HEK293 (cell line): ENCODE results near the gene RAP2A.

Experiments
- CTCF ChIP-seq: fragments of 450-650 bp; formaldehyde crosslinking; IDR thresholded peaks from 2 replicates; pipeline ENCODE4 v1.5.1; 2016; ENCODE audit warnings: missing biosample characterization, missing genetic modification characterization
- REPIN1 ChIP-seq: fragments of 450-650 bp; formaldehyde crosslinking; IDR thresholded peaks from 2 replicates; pipeline ENCODE4 v1.5.1; 2017; ENCODE audit warnings: missing biosample characterization, missing genetic modification characterization, low read depth
- ZNF335 ChIP-seq: fragments of 450-650 bp; formaldehyde crosslinking; conservative IDR thresholded peaks from 2 replicates; pipeline ENCODE4 v1.5.1; 2016; ENCODE audit warnings: missing biosample characterization, missing genetic modification characterization
- ZNF449 ChIP-seq: fragments of 450-650 bp; formaldehyde crosslinking; IDR thresholded peaks from 2 replicates; pipeline ENCODE4 v1.5.1; 2017; ENCODE audit warnings: missing biosample characterization, mild to moderate bottlenecking, missing genetic modification characterization, moderate library complexity
- ZNF473 ChIP-seq: fragments of 450-650 bp; formaldehyde crosslinking; IDR thresholded peaks from 2 replicates; pipeline ENCODE4 v1.5.1; 2017; ENCODE audit warnings: missing biosample characterization, missing genetic modification characterization

- TF ChIP-seq CTCF (tag by site-specific recombination) (no peak), ZNF335 (tag by site-specific recombination) (no peak), ZNF449 (tag by site-specific recombination) (no peak), REPIN1 (tag by site-specific recombination) (no peak), ZNF473 (tag by site-specific recombination) (no peak)
These were observed 45.6 kb upstream of the RAP2A start for GRCh38 chr13:97388373-97388772.
